Measurements from ENCODE around the gene SNAPC3. TPM values are rescaled to one million over a fixed set of nuclear protein-coding genes. Genes with fewer than 3 reads are reported as not detected.

Gene SNAPC3
- polyA plus RNA-seq, 1 donor (not counting 4 experiments of a cell fraction or from before 2014, with no cell fraction given), result 29.9 TPM

GRCh38 chr9:15400281-15400941, 22.3 kb upstream of the SNAPC3 start:
- DNase-seq (ENCODE audit: low read depth, low spot score) (no peak), FAIRE-seq (no peak)
- TF ChIP-seq CTCF (optimal IDR thresholded peaks at IDR 0.05 in 1 of 3, IDR thresholded peaks at IDR 0.05 in 1 of 3, conservative IDR thresholded peaks at IDR 0.05 in 1 of 3; ENCODE audit: extremely low read depth in 1 of 3, insufficient read depth in 2 of 3, low read length in 3 of 3) (no peak), EZH2 (IDR thresholded peaks at IDR 0.05; ENCODE audit: low read length) (no peak)
- Histone ChIP-seq H3K27me3 (ENCODE audit: control insufficient read depth, extremely low read depth, insufficient read depth, low read length) (no peaks in the 10 kb centered on the region), H3K4me1 (ENCODE audit: control insufficient read depth, extremely low read depth, insufficient read depth, low read length) (no peaks in the 10 kb centered on the region), H3K9me1 (ENCODE audit: control insufficient read depth, extremely low read depth, insufficient read depth, low read length) (no peaks in the 10 kb centered on the region), H3K4me2 (ENCODE audit: control insufficient read depth, extremely low read depth, insufficient read depth, low read depth, low read length) (no peak overlapping the region), H3K27ac (ENCODE audit: control insufficient read depth, insufficient read depth, low read length) (no peak overlapping the region), H3K36me3 (ENCODE audit: control insufficient read depth in 2 of 2, extremely low read depth in 1 of 2, insufficient read depth in 2 of 2, low read length in 2 of 2) (no peaks in the 10 kb centered on the region), H3K9ac (ENCODE audit: control insufficient read depth, extremely low read depth, insufficient read depth, low read length) (no peak overlapping the region), H3K4me3 (ENCODE audit: control insufficient read depth in 2 of 3, extremely low read depth in 1 of 3, insufficient read depth in 2 of 3, low read depth in 1 of 3, low read length in 3 of 3) (no peak overlapping the region), H4K20me1 (ENCODE audit: control insufficient read depth, extremely low read depth, insufficient read depth, low read length) (no peaks in the 10 kb centered on the region), H2AFZ (ENCODE audit: control insufficient read depth, low read length) (no peak overlapping the region), H3K79me2 (ENCODE audit: control insufficient read depth, insufficient read depth, low read length) (no peaks in the 10 kb centered on the region), H3K9me3 (ENCODE audit: control insufficient read depth, low read depth, low read length) (no peaks in the 10 kb centered on the region)
- dilution Hi-C loops (cut with MboI; ENCODE audit: extremely low pct_ligation_motif_present, low sequenced_read_pairs), result no loop called here

- Histone ChIP-seq H3K9ac (ENCODE audit: control insufficient read depth, extremely low read depth, insufficient read depth, low read length) (no peak overlapping the region), H3K36me3 (ENCODE audit: control insufficient read depth in 2 of 2, extremely low read depth in 1 of 2, insufficient read depth in 2 of 2, low read length in 2 of 2) (no peaks in the 10 kb centered on the region), H3K4me1 (ENCODE audit: control insufficient read depth, extremely low read depth, insufficient read depth, low read length) (no peaks in the 10 kb centered on the region), H3K79me2 (ENCODE audit: control insufficient read depth, insufficient read depth, low read length) (no peaks in the 10 kb centered on the region), H3K9me1 (ENCODE audit: control insufficient read depth, extremely low read depth, insufficient read depth, low read length) (no peaks in the 10 kb centered on the region), H4K20me1 (ENCODE audit: control insufficient read depth, extremely low read depth, insufficient read depth, low read length) (no peaks in the 10 kb centered on the region), H3K4me3 (ENCODE audit: control insufficient read depth in 2 of 3, extremely low read depth in 1 of 3, insufficient read depth in 2 of 3, low read depth in 1 of 3, low read length in 3 of 3) (no peak overlapping the region), H3K9me3 (ENCODE audit: control insufficient read depth, low read depth, low read length) (no peaks in the 10 kb centered on the region), H3K27ac (ENCODE audit: control insufficient read depth, insufficient read depth, low read length) (no peak overlapping the region), H3K4me2 (ENCODE audit: control insufficient read depth, extremely low read depth, insufficient read depth, low read depth, low read length) (no peak overlapping the region), H3K27me3 (ENCODE audit: control insufficient read depth, extremely low read depth, insufficient read depth, low read length) (no peaks in the 10 kb centered on the region), H2AFZ (ENCODE audit: control insufficient read depth, low read length) (no peak overlapping the region)
- TF ChIP-seq CTCF (optimal IDR thresholded peaks at IDR 0.05 in 1 of 3, IDR thresholded peaks at IDR 0.05 in 1 of 3, conservative IDR thresholded peaks at IDR 0.05 in 1 of 3; ENCODE audit: extremely low read depth in 1 of 3, insufficient read depth in 2 of 3, low read length in 3 of 3) (no peak), EZH2 (IDR thresholded peaks at IDR 0.05; ENCODE audit: low read length) (no peak)
- dilution Hi-C loops (cut with MboI; ENCODE audit: extremely low pct_ligation_motif_present, low sequenced_read_pairs), result no loop called here
- no peak for DNase-seq (ENCODE audit: low read depth, low spot score)
- FAIRE-seq, result no peak
Observed at GRCh38 chr9:15401266-15401665, 21.4 kb upstream of the SNAPC3 start.

Measured in keratinocyte (primary cell).